Inflammatory macrophage treated with lipopolysaccharide for 1 hour (primary cell): ENCODE measurements around the gene VWA3B.
"Not testable (repeated sequence)": the region's sequence is repeated elsewhere in the genome, so short reads cannot be mapped to it uniquely, and the experiment has no call there.

ENCODE experiments used
- DNase-seq, 2 donors: peaks; one replicate each; pipeline ENCODE4 v3.0.0-alpha.2; 2020 to 2022

VWA3B gene

DNA sequence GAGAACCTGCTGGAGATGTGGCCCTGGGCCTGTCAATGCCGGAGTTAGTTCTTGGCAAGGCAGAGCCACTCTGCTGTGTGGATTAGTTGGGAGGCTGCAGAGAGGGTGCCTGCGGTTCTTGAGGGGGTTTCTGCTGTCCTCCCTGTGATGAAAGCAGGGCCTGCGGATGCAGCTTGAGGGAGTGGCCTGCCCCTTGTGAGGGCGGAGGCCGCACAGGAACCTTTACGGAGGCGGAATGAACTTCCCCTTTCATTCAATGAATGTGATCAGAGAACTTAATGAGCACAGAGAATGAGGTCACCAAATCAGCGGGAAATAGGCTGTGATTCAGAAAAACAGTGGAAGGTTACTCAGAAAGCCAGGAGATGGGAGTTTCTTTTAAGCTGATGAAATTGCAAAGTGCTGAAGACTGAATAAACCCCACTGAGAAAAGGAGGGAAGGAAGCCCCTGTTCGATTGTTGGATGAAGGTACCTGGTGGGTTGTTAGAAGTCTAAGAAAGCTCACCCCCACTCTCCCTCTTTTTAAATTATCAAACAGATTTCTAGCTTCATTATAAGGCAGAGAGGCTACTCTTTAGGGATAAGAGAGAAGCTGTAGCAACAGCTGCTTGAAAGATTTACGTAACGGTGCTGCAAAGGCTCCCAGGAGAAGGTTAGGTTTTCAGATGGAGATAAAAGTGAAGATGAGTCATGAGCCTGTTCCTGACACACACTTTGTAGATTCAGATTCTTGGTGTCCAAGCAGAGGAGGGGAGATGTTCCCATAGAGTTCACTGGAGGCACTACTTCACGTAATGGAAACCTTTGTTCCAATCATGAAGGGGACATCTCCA lies 47.4 kb downstream of the VWA3B start:
- peak; percentile 96 to 98 for DNase-seq

DNA sequence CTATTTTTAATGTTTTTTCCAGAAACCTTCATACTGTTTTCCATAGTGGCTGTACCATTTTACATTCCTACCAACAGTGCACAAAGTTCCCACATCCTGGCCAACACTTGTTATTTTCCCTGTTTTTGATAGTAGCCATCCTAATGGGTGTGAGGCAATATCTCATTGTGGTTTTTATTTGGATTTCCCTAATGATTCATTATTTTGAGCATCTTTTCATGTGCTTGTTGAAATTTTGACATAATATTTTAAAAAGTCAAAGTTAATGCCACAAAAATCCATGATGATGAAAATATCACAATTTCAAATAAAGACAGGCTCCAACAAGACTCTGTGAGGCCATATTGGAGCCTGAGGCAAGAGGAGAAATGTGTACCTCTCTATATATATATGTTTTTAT lies 50.2 kb downstream of the VWA3B start:
- DNase-seq = peak; percentile 40 to 42

DNA sequence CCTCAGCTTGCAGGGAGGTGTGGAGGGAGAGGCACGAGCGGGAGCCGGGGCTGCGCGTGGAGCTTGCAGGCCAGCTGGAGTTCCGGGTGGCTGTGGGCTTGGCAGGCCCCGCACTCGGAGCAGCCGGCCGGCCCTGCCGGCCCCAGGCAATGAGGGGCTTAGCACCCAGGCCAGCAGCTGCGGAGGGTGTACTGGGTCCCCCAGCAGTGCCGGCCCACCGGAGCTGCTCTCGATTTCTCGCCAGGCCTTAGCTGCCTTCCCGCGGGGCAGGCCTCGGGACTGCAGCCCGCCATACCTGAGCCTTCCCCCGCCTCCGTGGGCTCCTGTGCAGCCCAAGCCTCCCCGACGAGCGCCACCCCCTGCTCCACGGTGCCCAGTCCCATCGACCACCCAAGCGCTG lies 52.0 kb downstream of the VWA3B start:
- DNase-seq = not testable (repeated sequence)

DNA sequence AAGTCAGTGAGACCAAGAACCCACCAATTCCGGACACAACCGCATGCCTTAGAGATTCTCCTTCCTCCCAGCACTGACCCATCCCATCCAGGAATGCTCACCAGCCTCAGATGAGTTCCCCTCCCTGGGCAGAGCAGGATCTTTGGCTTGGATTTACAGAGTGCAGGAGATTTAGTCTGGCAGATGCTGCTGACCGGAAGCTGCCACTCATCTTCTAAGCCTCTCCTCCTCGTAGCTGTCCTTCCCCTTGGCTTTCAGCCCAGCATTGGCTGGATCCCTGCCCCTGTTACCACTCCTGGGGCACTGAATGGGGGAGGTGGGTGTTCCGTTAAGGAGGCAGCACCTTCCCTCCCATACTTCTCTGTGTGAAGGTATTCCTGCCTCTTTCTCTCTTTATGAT lies 53.2 kb downstream of the VWA3B start:
- no peak for DNase-seq

DNA sequence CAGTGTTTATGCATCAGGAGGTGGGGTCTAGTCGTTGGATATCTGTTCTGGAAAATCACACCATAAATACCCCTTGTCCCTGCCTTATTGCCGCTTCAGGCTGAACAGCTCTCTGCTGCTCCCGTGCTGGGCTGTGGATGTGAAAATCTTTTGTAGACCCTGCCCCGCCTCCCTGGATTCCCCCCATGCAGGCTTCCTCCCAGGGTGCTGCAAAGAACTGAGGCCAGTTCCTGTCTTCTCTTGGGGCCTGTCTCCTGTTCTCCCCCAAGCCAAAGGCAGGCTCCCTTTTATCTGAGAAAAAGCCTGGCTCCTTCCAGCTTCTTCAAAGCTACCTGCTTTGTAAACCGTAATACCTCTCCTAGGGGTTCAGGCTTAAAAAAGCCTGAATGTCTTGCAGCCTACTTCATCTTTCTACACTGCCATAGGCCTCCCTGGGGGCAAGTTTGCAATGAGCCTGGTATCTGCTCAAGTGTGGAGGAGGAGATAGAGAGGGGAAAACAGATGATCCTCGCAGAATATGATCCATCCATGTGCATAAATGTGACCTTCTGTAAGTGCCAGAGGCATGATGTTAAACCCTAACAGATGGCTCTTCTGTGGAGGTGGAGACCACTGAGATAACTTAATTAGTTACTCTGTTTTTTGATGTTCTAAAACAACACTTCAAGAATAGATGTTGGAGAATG lies 55.3 kb downstream of the VWA3B start:
- no peak for DNase-seq

DNA sequence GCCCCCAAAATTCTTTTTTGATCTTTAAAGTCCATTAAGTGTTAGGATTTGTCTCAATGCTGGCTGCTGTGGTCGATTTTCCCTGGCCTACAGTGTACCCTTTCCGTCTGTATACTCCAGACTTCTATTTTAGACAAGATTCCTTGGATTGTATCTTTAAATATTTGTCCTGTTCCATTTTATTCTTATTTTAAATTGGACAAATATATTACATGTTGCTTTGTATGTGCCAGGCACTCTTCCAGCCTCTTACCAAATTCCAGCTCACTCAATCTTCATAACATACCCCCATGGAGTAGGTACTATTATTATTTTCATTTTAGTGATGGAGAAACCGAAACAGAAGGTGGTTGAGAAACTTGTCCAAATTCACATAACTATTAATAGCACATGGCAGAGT lies 58.1 kb downstream of the VWA3B start:
- DNase-seq = no peak

DNA sequence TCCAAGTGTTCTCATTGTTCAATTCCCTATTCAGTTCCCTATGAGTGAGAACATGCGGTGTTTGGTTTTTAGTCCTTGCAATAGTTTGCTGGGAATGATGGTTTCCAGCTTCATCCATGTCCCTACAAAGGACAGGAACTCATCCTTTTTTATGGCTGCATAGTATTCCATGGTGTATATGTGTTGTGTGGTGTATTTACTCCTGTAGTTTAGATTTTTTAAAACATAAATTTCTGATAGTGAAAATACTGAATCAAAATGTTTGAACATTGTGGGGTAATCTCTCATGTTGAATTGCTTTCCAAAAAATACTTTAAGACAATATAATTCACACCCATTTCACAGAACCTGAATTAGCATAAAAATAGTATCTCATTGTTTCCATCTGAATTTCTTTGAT lies 60.9 kb downstream of the VWA3B start:
- not testable (repeated sequence) for DNase-seq

DNA sequence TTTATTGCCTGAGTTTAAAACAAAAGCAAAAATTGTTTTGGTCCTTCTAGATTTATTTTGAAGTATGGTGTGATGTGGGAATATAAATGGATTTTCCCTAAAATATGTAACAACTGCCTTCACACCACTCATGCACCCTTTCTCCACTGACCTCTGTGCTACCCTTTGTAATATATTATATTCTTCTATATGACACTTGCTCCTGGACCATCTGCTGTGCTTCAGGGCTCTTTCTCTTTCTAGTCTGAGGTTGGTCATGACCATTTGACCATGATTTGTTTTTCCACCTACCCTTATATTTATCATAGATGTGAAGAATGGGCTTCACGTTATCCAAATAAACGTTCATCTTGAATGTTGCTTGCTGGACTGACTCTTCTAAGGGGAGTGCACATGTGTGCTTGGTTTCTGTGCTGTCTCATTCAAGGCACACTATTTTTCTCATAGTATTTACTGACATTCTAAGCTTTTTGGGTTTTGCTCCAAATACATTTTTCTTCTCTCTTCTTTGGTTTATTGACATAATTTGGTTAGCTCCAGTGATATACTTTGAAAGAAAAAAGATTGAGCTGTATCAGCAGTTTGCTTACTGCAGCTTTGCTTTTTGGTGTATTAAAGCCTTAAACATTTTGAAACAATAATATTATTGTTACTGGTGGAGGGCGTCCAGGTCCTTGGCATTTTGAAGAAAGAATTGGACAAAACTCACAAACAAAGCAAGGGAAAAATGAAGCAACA lies 61.8 kb downstream of the VWA3B start:
- no peak for DNase-seq

DNA sequence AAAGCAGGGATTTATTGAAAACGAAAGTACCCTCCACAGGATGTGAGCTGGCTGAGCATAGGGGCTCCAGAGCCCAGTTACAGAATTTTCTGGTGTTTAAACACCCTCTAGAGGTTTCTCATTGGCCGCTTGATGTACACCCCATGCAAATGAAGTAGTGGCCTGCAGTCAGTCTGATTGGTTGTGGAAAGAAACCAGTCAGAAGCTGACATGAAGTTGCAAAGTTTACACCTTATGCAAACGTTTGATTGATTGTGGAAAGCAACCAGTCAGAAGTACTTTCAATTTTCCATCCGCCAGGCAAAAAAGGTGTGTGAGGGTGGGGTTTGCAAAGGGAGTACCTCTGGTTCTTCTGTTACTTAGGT lies 62.3 kb downstream of the VWA3B start:
- no peak for DNase-seq

DNA sequence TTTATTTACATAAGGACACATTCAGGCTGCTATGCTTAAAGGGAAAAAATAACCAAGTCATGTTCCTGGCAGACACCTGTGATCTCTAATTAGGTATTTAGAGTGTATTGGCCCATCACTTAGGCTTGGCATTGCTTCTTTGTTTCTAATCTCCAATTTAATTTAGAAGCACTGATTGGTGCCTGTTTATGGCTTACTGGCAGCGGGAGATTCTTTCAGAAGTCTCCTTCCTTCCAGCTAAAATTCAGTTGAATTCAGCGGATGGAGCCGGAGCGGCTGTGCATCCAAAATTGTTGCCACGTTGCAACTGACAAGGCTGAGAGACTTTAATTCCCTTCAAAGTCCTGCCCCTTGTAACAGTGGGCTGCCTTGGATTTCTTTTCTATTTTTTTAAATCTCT lies 66.5 kb downstream of the VWA3B start:
- no peak for DNase-seq

DNA sequence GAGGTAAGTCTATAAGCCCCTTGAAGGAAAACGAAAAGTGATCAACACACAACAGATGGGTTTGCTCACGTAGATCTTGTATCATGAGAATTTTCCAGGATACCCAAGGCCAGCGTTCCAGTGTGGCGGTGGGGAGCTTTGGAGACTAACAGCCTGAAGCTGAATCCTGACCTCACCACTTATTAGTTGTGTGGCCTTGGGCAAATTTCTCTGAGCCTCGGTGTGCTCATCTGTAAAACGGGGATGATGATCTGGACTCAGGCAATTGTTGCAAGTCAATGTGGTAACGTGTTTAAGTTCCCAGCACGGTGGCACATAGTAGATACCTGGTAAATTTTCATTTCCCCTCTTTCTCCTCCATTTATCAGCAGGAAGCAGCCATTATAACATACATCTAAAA lies 68.3 kb downstream of the VWA3B start:
- DNase-seq = no peak

DNA sequence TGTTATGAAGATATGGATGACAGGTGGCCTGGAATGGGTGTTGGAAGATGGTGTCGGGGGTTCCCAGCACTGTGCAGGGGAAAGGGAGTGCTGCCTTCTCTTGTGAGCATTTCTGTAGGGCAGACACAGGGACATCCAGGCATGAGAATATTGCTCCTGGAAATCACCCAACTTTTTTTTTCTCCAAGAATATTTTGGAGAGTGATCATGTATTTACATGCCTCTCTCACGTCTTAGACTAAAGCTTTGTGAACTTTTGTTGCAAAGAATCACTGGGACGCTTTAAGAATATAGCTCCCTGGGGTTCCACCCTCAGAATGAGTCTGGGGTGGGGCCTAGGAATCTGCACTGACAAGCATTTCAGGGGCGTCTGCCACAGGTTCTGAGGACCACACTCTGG lies 68.7 kb downstream of the VWA3B start:
- no peak for DNase-seq

DNA sequence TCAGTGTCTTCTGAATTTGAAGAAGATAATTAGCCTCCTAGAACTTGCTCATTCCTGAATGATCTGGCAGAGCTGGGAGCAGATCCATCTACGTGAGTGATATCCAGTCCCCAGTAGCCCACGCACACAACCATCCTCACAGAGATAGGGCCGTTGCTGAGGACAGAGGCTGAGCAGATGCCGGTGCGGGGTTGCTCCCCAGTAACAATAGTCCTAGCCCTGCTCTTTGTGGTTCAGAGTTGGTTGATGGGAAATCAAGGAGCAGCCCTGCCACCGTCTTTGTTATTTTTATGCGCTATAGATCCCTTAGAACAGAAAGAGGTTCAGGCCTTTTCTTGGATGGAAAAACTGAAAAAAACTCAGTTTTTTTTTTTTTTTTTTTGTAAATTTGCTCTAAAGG lies 69.3 kb downstream of the VWA3B start:
- DNase-seq = no peak

DNA sequence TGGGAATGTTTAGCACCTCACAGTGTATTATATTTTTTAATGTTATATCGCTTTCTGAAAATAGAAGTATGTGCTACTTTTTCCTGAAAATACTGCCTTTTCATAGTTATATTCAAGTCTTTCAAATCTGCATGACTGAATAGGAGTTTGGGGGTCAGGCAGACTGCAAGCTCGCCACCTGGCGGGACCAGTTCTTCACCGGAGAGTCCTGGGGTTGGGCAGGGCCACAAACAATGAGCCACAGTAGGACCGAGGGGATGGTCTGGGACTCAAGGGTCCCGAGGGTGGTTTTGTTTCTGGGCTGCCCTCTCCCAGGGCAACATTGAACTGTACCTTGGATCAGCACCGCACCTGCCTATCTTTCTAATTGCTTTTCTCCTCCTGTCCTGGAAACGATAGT lies 70.6 kb downstream of the VWA3B start:
- no peak for DNase-seq

DNA sequence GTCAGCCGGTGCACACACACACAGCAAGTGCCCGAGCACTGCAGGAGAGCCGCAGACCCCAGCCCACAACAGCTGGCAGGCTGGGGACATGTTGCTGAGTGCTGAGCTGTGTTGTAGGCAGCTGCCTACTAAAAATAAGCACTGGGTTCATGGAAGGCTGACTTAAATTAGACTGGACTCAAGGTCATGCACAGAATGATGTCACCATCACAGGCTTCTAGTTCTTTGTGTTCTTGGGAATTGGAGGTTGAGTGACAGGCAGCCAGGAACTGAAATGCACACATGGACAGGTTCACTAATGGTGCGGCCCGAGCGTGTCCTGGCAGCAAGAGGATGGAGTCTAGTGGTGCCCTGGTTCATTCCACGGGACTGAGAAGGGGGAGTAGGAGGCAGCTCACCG lies 71.3 kb downstream of the VWA3B start:
- peak; percentile 28 to 63 for DNase-seq

DNA sequence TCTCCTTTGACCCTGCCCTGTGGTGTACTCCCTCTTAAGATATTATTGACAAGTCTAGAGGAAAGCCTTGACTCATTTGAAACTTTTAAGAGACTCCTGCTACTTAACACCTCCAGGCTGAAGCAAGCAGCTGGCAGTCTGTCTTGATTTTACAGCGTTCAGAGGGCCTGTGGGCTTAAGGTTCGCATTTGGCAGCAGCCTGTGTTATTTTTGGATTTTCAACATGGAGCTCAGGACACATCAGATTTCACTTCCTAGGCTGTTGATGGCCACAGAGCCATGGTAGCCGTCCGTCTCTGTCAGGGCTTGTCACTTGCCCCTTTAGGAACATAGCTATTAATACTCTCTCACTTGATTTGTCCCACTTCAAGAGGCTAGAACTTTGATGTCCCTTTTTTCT lies 73.6 kb downstream of the VWA3B start:
- DNase-seq = no peak

DNA sequence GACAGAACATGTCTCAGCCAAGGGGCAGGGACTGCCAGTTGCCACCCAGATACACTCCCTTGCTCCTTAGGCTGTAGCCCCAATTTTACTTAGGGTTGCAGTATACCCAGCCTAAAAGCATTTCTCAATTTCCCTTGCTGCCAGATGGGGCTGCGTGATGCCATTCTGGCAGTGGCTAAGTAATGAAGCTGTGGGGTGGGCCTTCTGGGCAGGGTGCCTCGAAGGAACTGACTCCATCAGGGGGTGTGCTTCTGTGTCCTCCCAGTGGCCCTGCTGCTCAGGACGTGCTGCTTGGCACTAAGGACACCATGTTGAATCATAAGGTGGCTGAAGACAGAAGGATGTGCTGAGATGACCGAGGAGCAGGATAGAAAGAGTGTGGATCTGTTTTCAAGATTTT lies 74.2 kb downstream of the VWA3B start:
- DNase-seq = no peak

DNA sequence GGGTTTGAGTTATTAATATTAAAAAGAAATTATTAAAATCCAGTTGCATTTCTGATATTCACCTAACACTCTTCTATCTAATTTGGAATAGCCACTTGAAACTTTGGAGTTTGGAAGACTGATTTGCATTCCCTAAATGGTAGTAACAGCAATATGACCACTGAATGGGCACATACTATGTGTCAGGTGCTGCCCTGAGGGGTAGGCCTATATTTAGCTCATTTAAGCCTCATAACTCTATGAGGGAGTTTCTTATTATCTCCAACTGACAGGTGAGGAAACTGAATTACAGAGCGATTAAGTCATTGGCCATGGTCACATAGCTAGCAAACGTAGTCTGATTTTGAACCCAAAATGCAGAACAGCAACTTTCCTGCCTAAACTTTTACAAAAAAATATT lies 77.3 kb downstream of the VWA3B start:
- no peak for DNase-seq

DNA sequence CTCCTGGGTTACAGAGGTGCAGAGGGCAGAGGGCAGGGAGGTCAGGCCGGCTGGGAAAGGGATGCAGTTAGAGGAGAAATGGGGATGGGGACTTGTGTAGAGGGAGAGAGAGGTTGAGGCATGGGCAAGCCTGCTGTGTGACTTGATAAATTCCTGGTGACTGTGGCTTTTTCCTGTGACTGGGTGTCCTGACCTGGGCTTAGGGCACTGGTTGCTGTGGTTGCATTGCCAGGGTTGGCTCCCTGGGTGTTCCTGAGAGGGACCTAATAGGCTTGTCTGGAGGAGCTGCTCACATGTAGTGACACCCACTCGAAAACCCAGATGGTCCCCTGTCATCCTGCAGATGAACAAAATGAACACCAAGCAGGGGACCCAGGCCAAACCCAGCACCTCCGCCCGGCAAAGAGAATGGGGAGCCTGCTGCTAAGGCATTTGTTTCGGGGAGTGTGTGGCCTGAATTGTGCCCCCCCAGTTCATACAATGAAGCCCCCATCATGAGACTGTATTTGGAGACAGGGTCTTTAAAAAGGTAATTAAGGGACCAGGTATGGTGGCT lies 78.6 kb downstream of the VWA3B start:
- no peak for DNase-seq

DNA sequence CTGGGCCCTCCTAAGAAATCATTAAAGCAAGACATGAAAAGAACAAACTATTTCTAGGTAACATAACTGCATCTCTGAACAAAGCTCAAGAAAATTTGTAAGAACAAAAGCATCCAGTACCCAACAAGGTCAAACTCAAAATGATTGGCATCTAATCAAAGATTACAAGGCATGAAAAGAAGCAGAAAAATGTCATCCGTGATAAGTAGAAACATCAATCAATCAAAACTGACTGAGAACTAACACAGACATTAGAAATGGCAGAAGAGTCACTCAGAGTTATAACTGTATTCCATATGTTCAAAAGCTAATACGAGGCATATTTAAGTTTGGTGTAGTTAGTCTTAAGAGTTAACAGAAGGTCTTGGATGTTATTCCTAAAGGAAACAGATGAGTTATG lies 80.9 kb downstream of the VWA3B start:
- no peak for DNase-seq

DNA sequence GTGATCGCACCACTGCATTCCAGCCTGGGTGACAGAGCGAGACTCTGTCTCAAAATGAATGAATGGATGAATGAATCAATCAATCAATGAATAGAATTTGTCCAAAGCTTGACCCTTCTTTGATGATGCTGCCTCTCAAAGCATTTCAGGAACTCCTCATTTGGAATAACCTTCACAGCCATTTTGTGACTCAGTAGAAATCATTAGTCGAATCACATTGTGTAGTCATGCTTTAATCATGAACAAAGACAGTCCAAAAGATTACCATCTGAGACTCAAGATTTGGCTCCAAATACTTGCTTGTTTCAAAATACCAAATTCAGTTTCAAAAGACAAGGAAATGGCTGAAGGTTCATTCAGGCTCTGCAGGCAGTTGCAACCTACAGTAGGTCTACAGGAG lies 83.1 kb downstream of the VWA3B start:
- no peak for DNase-seq

DNA sequence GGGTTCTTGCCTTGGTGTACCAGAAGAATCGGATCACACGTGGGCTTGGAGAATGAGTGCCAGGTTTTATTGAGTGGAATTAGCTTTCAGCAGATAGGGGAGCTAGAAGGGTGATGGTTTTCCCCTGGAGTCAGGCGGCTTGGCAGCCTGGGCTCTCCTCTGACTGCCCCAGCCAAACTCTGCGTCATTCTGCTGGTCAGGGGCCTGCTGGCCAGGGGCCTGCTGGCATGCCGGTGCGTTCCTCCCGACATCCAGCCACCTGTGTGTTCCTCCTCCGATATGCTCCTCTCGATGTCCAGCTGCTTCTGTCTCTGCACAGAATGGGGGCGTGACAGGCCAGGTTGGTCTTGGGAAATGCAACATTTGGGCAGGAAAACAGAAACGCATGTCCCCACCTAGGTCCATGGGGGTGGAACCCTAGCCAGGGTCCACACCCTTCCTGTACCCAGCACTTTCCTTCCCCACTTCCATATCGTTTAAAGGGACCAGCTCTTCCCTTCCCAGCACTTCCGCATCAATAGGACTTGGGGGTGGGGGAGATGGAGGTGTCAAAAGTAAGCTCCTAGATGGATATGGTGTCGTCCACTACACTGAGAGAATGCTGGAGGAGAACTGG lies 85.3 kb downstream of the VWA3B start:
- DNase-seq = no peak

DNA sequence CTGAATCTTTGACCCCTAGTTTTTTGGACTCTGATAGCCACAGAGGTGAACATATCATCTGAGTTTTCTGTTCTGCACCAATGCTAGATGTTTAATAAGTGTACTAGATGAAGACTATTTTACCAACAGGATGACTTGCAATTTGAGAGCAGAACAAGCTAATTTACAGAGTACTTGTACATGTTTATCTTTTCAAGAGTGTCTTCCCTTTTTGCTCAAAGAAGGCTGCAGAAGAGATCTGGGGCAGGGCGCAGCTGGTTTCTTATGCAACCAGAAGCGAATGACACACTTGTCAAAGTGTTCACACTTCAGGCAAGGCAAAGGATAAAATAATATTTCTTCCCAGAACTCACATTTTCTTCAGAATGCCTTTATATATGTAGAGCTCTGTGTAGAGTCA lies 86.0 kb downstream of the VWA3B start:
- DNase-seq = peak; percentile 21 to 60
